ENCODE results near the gene ELK3. TPM values are rescaled to one million over a fixed set of nuclear protein-coding genes. Genes with fewer than 3 reads are reported as not detected.

The ELK3 gene
- total RNA-seq, 1 donor from 2014 or later = 47.6 TPM

DNA sequence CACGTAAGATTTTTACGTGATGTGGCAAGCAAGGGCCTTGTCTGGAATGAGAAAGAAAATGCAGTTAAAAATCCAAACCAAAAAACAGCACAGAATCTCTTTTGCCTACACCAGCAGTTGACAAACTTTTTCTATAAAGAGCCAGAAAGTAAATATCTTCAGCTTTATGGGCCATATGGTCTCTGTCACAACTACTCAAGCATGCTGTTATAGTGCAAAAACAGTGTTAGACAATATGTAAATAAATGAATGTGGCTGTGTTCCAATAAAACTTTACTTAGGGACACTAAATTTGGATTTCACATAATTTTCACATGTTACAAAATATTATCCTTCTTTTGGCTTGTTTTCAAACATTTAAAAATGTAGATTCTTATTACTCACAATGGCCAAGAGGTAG is 6.2 kb upstream of the ELK3 start:
- DNase-seq (ENCODE audit: low spot score) = no peak

DNA sequence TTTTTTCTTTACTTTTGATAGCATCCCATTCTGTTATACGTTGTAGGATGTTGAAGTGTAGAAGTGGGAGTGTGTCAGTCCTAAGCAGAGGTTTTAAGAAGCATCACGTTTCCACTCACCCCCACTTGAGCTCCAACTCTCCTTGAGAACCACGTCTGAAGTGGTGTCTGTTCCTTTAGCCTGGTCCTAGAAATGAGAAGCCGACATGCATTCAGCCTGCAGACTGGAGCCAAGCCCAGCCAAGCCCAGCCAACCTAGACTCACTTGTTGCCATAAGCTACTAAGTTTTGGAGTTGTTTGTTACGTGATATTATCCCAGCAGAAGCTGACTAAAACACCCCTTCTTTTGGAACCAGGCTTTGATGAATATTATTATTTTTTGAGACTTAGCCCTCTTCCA is 4.4 kb upstream of the ELK3 start:
- no peak for DNase-seq (ENCODE audit: low spot score)

DNA sequence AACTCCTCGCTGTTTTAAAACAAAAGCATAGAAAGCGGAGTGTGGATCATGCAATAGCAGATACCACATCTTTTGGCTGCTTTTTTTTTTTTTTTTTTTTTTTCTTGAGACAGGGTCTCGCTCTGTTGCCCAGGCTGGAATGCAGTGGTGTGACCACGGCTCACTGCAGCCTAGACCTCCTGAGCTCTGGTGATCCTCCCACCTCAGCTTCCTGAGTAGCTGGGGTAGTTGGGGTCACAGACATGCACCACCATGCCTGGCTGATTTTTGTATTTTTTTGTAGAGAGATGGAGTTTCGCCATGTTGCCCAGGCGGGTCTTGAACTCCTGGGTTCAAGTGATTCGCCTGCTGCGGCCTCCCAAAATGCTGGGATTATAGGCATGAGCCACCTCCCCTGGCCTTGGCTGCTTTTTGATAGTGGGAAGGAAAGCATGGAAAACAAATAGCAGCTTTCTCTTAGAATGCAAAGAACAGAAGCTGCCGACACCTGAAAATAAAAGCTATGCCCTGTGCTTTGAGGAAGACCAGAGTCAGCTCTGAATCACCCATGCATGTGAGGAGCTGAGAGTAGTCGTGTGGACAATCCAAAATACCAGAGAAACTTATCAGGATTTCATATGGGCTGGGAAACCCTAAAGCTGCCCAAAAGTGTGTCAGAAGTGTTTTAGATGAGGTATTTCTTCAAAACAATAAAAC is 3.6 kb upstream of the ELK3 start:
- no peak for DNase-seq (ENCODE audit: low spot score)

GRCh38 chr12:96192926-96193573 is 1.1 kb upstream of the ELK3 start:
- DNase-seq (ENCODE audit: low spot score) = no peak

GRCh38 chr12:96194576-96194889 is 358 bp downstream of the ELK3 start:
- no peak for DNase-seq (ENCODE audit: low spot score)

DNA sequence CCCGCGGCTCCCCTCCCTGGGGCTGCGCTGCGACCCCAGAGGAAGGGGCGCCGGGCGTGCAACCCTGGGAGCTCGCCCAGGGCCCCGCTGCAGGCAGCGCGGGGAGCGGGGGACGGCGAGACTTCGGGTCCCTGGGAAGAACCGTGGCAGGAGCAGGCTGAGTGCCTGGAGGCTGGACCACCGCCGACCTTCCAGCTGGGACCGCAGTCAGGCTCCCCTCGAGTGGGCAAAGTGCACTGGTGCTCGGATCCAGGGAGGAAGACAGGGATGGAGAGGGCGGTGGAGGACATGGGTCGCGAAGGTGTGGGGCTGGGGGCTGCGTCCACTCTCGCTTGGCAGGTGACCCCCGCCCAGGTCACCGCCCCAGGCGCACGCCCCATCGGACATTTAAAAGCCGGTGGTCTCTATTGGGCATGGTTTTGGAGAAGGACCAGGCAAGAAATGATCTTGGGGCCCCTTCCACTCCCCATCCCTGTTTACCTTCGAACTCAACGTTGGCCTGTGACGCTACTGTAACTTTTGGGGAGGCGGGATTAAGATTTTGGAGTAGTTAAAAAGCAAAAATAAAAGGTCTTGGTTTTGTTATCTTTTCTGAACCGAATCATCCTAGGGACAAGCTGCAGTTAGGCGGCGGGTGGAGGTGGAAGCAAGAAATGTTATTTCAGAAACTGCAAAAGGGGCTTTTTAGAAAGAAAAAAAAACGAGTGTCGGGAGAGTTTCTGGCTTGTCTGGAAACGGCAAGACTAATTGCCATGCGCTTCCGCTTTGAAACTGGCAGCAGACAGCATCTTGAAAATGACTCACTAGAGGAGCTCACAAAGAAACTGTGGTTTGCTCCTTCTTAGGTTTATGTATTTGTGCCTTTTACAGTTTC is 1.0 kb downstream of the ELK3 start:
- DNase-seq (ENCODE audit: low spot score) = no peak

- DNase-seq (ENCODE audit: low spot score) = no peak
These were observed 1.8 kb downstream of the ELK3 start for GRCh38 chr12:96195845-96196451.

DNA sequence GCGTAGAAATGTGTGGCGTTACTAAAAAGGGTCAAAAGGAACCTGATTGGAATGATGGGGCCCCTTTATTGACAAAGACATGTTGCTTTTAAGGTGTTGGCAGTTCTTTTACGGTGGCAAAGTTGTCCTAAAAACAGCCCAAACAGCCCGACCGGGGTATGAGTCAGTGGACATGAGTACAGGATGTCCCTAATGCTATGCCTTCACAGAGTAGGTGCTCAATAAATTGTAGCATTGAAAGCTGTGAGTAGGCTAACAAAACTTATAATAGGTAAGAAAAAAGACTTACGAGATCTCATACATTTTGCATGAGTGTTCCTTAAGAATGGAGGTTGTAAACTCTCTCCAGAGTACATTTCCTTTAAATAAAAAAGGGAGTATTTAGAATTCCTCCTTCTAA is 2.6 kb downstream of the ELK3 start:
- DNase-seq (ENCODE audit: low spot score) = no peak

DNA sequence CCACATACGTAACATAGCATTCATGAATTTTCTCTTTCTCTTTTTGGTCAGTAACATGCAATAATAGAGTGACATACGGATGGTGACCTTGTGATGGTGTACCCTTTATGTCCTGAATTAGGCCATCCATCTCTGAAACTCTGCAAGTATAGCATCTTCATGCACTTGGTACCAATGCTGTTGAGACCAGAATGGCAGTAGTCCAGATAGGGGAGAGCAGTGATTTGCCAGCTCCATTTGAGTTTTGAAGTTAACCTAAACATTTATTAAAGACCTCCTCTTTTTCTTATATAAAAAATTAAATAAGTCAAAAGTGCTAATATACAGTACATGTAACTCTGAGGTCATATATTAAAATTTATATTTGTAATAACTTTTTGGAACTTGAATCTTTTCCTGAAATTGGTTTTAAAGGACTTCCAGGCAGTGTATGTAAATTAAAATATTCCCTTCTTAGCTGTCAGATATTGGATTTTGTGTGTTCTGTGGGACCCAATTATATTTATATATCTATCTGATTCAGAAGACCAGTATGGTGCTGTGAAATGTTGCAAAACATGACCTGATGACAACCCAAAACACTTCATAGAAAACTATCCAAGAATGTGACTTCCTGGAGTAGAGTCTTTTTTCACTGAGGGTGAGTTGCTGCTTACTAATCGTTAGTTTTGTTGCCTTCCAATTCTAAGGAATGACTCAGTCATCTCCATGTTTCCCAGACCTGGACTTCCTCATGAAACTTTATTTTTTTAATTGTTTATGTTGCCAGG is 3.5 kb downstream of the ELK3 start:
- DNase-seq (ENCODE audit: low spot score) = no peak

- DNase-seq (ENCODE audit: low spot score) = no peak
These were observed 4.8 kb downstream of the ELK3 start for GRCh38 chr12:96198965-96199364.

- no peak for DNase-seq (ENCODE audit: low spot score)
These were observed 5.3 kb downstream of the ELK3 start for GRCh38 chr12:96199464-96199863.

DNA sequence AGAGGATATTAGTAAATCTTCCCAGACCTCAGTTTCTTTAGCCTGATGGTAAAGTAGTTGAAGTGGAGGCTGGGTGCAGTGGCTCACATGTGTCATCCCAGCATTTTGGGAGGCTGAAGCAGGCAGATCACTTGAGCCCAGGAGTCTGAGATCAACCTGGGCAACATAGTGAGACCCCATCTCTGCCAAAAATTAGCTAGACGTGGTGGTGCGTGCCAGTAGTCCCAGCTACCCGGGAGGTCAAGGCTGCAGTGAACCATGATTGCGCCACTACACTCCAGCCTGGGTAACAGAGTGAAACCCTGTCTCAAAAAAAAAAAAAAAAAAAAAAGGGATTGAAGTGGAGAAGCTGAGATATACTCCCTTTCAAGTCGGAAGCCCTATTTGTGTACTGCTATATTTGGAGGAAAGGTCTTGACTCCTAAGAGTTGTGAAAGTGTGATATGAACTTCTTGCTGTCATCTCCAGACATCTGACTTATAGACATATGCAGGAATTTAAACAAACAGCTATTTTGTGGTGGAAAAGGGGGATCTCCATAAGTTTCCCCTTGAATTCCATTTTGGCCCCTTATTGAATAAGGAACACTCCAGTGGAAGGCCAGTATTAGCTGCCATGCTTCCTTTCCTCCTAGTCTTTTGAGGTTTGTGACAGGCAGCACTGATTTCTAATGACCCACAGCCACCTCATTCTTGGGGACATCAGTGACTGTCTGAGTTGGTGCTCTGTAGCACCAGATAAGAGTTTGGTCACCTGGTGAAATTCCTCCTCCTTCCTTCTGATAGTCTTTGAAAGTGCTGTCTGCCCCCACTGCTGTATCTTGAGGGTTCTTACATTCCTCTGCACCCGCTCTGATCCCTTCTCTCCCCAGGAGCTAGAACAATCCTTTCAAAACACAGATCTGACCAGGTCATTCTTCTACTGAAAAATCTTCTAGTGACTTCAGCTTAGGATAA is 7.4 kb downstream of the ELK3 start:
- DNase-seq (ENCODE audit: low spot score) = no peak

DNA sequence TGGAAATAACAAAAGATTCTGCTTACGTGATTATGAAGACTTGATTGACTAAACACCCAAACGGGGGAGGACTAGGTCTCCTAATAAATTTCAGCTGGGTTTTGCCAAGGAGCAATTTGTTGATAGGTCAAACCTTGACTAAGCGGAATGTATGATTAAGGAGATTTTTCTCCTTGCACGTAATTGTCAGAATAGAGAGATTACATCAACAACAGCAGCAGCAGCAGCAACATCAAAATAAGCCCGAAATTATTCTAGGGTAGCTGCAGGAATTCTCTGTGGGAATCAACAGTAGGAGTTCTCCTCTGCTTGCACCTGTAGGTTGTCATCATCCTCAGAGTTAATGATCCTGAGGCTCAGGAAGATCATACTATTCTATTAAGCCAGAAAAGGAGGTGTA is 10.2 kb downstream of the ELK3 start:
- no peak for DNase-seq (ENCODE audit: low spot score)

- no peak for DNase-seq (ENCODE audit: low spot score)
These were observed 11.7 kb downstream of the ELK3 start for GRCh38 chr12:96205908-96206307.

- DNase-seq (ENCODE audit: low spot score) = no peak
These were observed 12.9 kb downstream of the ELK3 start for GRCh38 chr12:96206936-96207662.

DNA sequence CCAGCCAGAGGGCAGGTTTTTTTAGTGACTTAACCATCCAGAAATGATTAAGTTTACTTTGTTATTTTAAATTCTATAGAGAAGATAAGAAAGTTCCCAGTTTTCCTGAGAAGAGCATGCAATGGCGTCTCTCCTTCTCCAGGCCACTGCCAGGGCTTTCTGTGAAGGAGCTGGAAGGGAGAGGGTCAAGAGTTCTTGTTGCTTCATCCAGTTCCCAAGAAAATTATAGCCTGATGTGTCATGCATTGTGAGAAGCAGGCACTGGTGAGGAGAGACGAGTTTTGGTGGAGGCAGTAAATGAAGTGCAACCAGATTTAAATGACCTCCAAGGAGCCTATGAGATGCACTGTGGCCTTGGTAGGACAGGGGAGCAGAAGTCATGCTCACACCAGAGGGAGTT is 14.2 kb downstream of the ELK3 start:
- no peak for DNase-seq (ENCODE audit: low spot score)

DNA sequence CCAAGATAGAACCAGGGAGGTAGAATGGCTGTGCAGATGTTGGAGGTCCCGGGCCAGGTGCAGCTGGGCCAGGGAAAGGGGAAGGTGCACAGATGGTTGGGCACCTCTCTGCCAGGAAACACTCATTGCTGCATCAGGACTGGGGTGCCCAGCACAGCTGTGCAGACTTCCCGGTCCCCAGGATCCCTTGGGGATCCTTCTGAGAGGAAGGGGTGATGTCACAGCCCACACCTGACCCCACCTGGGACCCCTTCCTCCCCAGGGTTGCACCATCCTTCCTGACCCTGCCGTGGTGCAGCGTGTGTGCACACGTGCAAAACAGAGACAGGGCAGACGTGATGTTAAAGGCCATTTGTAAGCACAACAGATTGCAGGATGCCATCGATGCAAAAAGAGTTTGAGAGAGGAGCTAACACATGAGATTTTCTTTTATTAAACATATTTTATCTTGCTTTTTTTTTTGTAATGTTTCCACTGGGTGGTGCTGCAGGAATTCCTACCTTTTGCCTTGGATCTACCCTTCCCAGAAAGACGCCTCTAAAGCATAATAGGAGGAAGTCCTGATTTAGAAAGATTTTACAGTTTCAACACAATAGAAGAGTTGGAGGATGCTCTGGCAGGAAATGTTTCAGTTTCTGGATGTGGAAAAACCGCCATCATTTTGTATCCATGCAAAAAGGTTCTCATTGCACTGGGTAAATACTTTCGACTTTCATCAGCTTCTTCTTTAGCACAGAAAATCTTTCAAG is 14.8 kb downstream of the ELK3 start:
- DNase-seq (ENCODE audit: low spot score) = no peak

GRCh38 chr12:96210376-96211055 is 16.3 kb downstream of the ELK3 start:
- no peak for DNase-seq (ENCODE audit: low spot score)

All from mesenteric fat pad (tissue), 1 donor.